ENCODE data around the gene OTOF.

The OTOF gene

GRCh38 chr2:26454561-26455001 is 23.3 kb downstream of the OTOF start:
- H3K4me3 ChIP-seq (ENCODE audit: control insufficient read depth, low read depth, low read length) = no peak overlapping the region

GRCh38 chr2:26453421-26454329 is 24.2 kb downstream of the OTOF start:
- no peak for TF ChIP-seq CTCF (conservative IDR thresholded peaks at IDR 0.05; ENCODE audit: control insufficient read depth, insufficient read depth, low read depth, low read length)
- DNase-seq (ENCODE audit: low read depth) = no peak
- no peak overlapping the region for H3K4me3 ChIP-seq (ENCODE audit: control insufficient read depth, low read depth, low read length)

More at GRCh38 chr2:26454561-26455001, 23.3 kb downstream of the OTOF start:
- DNase-seq (ENCODE audit: low read depth) = no peak
- no peak for TF ChIP-seq CTCF (conservative IDR thresholded peaks at IDR 0.05; ENCODE audit: control insufficient read depth, insufficient read depth, low read depth, low read length)

- TF ChIP-seq CTCF (conservative IDR thresholded peaks at IDR 0.05; ENCODE audit: control insufficient read depth, insufficient read depth, low read depth, low read length) = no peak
- no peak for DNase-seq (ENCODE audit: low read depth)
- no peak overlapping the region for H3K4me3 ChIP-seq (ENCODE audit: control insufficient read depth, low read depth, low read length)
Measured at GRCh38 chr2:26451700-26452099, 26.2 kb downstream of the OTOF start.

- DNase-seq (ENCODE audit: low read depth) = no peak
- no peak overlapping the region for H3K4me3 ChIP-seq (ENCODE audit: control insufficient read depth, low read depth, low read length)
- TF ChIP-seq CTCF (conservative IDR thresholded peaks at IDR 0.05; ENCODE audit: control insufficient read depth, insufficient read depth, low read depth, low read length) = no peak
Measured at GRCh38 chr2:26450031-26450635, 27.8 kb downstream of the OTOF start.

GRCh38 chr2:26449278-26450030 is 28.5 kb downstream of the OTOF start:
- no peak overlapping the region for H3K4me3 ChIP-seq (ENCODE audit: control insufficient read depth, low read depth, low read length)
- no peak for TF ChIP-seq CTCF (conservative IDR thresholded peaks at IDR 0.05; ENCODE audit: control insufficient read depth, insufficient read depth, low read depth, low read length)
- no peak for DNase-seq (ENCODE audit: low read depth)

GRCh38 chr2:26448651-26449050 is 29.3 kb downstream of the OTOF start:
- no peak overlapping the region for H3K4me3 ChIP-seq (ENCODE audit: control insufficient read depth, low read depth, low read length)
- DNase-seq (ENCODE audit: low read depth) = no peak
- no peak for TF ChIP-seq CTCF (conservative IDR thresholded peaks at IDR 0.05; ENCODE audit: control insufficient read depth, insufficient read depth, low read depth, low read length)
